ENCODE measurements around the gene ADAM29. TPM values are rescaled to one million over a fixed set of nuclear protein-coding genes. Genes with fewer than 3 reads are reported as not detected.
"Not testable (repeated sequence)": the region's sequence is repeated elsewhere in the genome, so short reads cannot be mapped to it uniquely, and the experiment has no call there.

The ADAM29 gene
- polyA plus RNA-seq (2014; cell fraction: cytosol; rRNA removed), result not detected in 2 replicates
- not detected in 2 replicates for polyA plus RNA-seq (2014; cell fraction: nucleus; rRNA removed)

GRCh38 chr4:174918058-174918457 is at the start of gene ADAM29:
ADAM29 (plus strand) TSS chr4:174918358; CDS start chr4:174975526, 57,168 bp downstream.
- DNase-seq (ENCODE audit: low spot score), result no peak

GRCh38 chr4:174869339-174869738 is 48.8 kb upstream of the ADAM29 start:
- DNase-seq (ENCODE audit: low spot score), result no peak

- no peak for DNase-seq (ENCODE audit: low spot score)
These were observed 47.8 kb upstream of the ADAM29 start for GRCh38 chr4:174870311-174870710.

GRCh38 chr4:174871407-174871806 is 46.8 kb upstream of the ADAM29 start:
- DNase-seq (ENCODE audit: low spot score), result no peak

- DNase-seq (ENCODE audit: low spot score), result not testable (repeated sequence)
These were observed 45.0 kb upstream of the ADAM29 start for GRCh38 chr4:174873146-174873545.

- no peak for DNase-seq (ENCODE audit: low spot score)
These were observed 44.2 kb upstream of the ADAM29 start for GRCh38 chr4:174873931-174874330.

GRCh38 chr4:174874898-174875297 is 43.3 kb upstream of the ADAM29 start:
- no peak for DNase-seq (ENCODE audit: low spot score)

- DNase-seq (ENCODE audit: low spot score), result no peak
These were observed 38.2 kb upstream of the ADAM29 start for GRCh38 chr4:174880001-174880400.

GRCh38 chr4:174882317-174882992 is 35.7 kb upstream of the ADAM29 start:
- no peak for DNase-seq (ENCODE audit: low spot score)

- no peak for DNase-seq (ENCODE audit: low spot score)
These were observed 10.7 kb upstream of the ADAM29 start for GRCh38 chr4:174907508-174907907.

- no peak for DNase-seq (ENCODE audit: low spot score)
These were observed 7.9 kb upstream of the ADAM29 start for GRCh38 chr4:174910271-174910670.

GRCh38 chr4:174912919-174913543 is 5.1 kb upstream of the ADAM29 start:
- no peak for DNase-seq (ENCODE audit: low spot score)

GRCh38 chr4:174919886-174920423 is 1.8 kb downstream of the ADAM29 start:
- no peak for DNase-seq (ENCODE audit: low spot score)

- DNase-seq (ENCODE audit: low spot score), result no peak
These were observed 8.8 kb downstream of the ADAM29 start for GRCh38 chr4:174926958-174927357.

GRCh38 chr4:174928174-174928573 is 10.0 kb downstream of the ADAM29 start:
- no peak for DNase-seq (ENCODE audit: low spot score)

- DNase-seq (ENCODE audit: low spot score), result no peak
These were observed 10.6 kb downstream of the ADAM29 start for GRCh38 chr4:174928575-174929253.

- DNase-seq (ENCODE audit: low spot score), result no peak
These were observed 11.2 kb downstream of the ADAM29 start for GRCh38 chr4:174929346-174929745.

- DNase-seq (ENCODE audit: low spot score), result no peak
These were observed 12.7 kb downstream of the ADAM29 start for GRCh38 chr4:174930895-174931294.

- no peak for DNase-seq (ENCODE audit: low spot score)
These were observed 14.9 kb downstream of the ADAM29 start for GRCh38 chr4:174933083-174933482.

GRCh38 chr4:174934360-174934759 is 16.2 kb downstream of the ADAM29 start:
- no peak for DNase-seq (ENCODE audit: low spot score)

- no peak for DNase-seq (ENCODE audit: low spot score)
These were observed 17.4 kb downstream of the ADAM29 start for GRCh38 chr4:174935607-174936006.

GRCh38 chr4:174940002-174940401 is 21.8 kb downstream of the ADAM29 start:
- DNase-seq (ENCODE audit: low spot score), result no peak
